ENCODE measurements around the gene MIF4GD. TPM values are rescaled to one million over a fixed set of nuclear protein-coding genes. Genes with fewer than 3 reads are reported as not detected.

Gene MIF4GD
- total RNA-seq, 1 donor: 8.7 TPM

GRCh38 chr17:75238684-75239191 lies 32.3 kb downstream of the MIF4GD start:
- H3K4me1 ChIP-seq (ENCODE audit: insufficient read depth, low read length): peaks cover 23% of the 10 kb centered on the region
- no peak overlapping the region for H3K27ac ChIP-seq (ENCODE audit: low read depth, low read length)
- no peaks in the 10 kb centered on the region for H3K79me2 ChIP-seq (ENCODE audit: insufficient read depth, low read length)
- H3K27me3 ChIP-seq (ENCODE audit: insufficient read depth, low read length): no peaks in the 10 kb centered on the region
- H2AFZ ChIP-seq (ENCODE audit: low read length): no peak overlapping the region
- TF ChIP-seq, protein P1, sequence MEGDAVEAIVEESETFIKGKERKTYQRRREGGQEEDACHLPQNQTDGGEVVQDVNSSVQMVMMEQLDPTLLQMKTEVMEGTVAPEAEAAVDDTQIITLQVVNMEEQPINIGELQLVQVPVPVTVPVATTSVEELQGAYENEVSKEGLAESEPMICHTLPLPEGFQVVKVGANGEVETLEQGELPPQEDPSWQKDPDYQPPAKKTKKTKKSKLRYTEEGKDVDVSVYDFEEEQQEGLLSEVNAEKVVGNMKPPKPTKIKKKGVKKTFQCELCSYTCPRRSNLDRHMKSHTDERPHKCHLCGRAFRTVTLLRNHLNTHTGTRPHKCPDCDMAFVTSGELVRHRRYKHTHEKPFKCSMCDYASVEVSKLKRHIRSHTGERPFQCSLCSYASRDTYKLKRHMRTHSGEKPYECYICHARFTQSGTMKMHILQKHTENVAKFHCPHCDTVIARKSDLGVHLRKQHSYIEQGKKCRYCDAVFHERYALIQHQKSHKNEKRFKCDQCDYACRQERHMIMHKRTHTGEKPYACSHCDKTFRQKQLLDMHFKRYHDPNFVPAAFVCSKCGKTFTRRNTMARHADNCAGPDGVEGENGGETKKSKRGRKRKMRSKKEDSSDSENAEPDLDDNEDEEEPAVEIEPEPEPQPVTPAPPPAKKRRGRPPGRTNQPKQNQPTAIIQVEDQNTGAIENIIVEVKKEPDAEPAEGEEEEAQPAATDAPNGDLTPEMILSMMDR (IDR thresholded peaks at IDR 0.05; ENCODE audit: extremely low read depth, low read depth, low read length): peak; percentile 91
- no peak overlapping the region for H3K4me3 ChIP-seq (ENCODE audit: insufficient read depth, low read length)
- peak; percentile 96 for DNase-seq (ENCODE audit: insufficient read length, low spot score, missing footprints)
- H3K4me2 ChIP-seq (ENCODE audit: insufficient read depth, low read length): no peak overlapping the region
- H4K20me1 ChIP-seq (ENCODE audit: insufficient read depth, low read length): peaks cover 57% of the 10 kb centered on the region
- no peaks in the 10 kb centered on the region for H3K9me3 ChIP-seq (ENCODE audit: low read depth, low read length)
- H3K36me3 ChIP-seq (ENCODE audit: insufficient read depth, low read length): peaks cover 84% of the 10 kb centered on the region

GRCh38 chr17:75238020-75238580 lies 32.9 kb downstream of the MIF4GD start:
- TF ChIP-seq, protein P1 (IDR thresholded peaks at IDR 0.05; ENCODE audit: extremely low read depth, low read depth, low read length): no peak
- no peaks in the 10 kb centered on the region for H3K79me2 ChIP-seq (ENCODE audit: insufficient read depth, low read length)
- peaks cover 52% of the 10 kb centered on the region for H4K20me1 ChIP-seq (ENCODE audit: insufficient read depth, low read length)
- no peak for DNase-seq (ENCODE audit: insufficient read length, low spot score, missing footprints)
- peaks cover 78% of the 10 kb centered on the region for H3K36me3 ChIP-seq (ENCODE audit: insufficient read depth, low read length)
- H2AFZ ChIP-seq (ENCODE audit: low read length): no peak overlapping the region
- H3K27me3 ChIP-seq (ENCODE audit: insufficient read depth, low read length): no peaks in the 10 kb centered on the region
- no peak overlapping the region for H3K4me2 ChIP-seq (ENCODE audit: insufficient read depth, low read length)
- H3K4me3 ChIP-seq (ENCODE audit: insufficient read depth, low read length): no peak overlapping the region
- no peaks in the 10 kb centered on the region for H3K9me3 ChIP-seq (ENCODE audit: low read depth, low read length)
- H3K4me1 ChIP-seq (ENCODE audit: insufficient read depth, low read length): peaks cover 23% of the 10 kb centered on the region
- no peak overlapping the region for H3K27ac ChIP-seq (ENCODE audit: low read depth, low read length)

DNA sequence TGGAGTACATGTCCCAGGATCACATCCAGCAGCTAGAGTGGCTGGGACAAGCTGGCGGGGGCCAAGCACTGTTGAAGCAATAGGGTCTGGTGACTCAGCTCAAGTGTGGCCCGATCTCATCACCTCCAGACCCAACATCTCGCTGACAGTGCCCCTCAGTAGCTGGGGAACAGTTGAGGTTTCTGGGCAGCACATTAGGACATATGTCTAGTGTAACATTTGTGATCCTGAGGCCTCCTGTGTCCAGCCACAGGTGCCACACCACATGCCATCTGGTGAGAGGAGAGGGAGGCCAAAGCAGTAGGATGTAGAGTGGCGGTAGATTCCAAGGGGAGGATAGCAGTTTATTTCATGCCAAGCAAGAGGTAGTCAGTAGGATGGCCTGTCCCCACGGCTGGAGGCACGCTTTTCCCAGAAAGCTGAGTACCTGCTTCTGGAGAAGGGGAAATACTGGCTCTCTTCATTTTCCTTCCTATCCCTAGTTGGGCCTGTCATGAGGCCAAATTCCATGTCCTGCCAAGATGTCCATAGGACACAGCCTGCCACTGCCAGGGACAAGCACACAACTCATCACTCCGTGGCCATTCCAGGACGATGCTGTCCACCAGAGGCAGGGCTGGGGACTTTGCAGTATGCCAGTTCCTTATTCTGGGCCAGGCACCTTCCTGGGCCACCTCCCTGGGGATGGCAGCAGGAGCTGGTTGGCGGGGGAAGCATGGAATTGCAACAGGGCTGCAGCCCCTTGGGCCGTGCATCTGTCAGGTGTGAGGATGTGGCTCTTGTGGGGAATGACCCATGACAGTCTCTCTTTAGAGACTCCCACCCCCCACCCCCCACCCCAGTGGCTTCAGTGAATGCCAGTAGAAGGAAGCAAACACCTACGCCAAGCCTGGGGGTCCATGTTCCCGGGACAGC lies 33.7 kb downstream of the MIF4GD start:
- no peaks in the 10 kb centered on the region for H3K9me3 ChIP-seq (ENCODE audit: low read depth, low read length)
- TF ChIP-seq, protein P1 (IDR thresholded peaks at IDR 0.05; ENCODE audit: extremely low read depth, low read depth, low read length): no peak
- H4K20me1 ChIP-seq (ENCODE audit: insufficient read depth, low read length): peaks cover 47% of the 10 kb centered on the region
- H3K27me3 ChIP-seq (ENCODE audit: insufficient read depth, low read length): no peaks in the 10 kb centered on the region
- H3K4me3 ChIP-seq (ENCODE audit: insufficient read depth, low read length): no peak overlapping the region
- no peak for DNase-seq (ENCODE audit: insufficient read length, low spot score, missing footprints)
- H3K27ac ChIP-seq (ENCODE audit: low read depth, low read length): no peak overlapping the region
- H2AFZ ChIP-seq (ENCODE audit: low read length): no peak overlapping the region
- peaks cover 22% of the 10 kb centered on the region for H3K4me1 ChIP-seq (ENCODE audit: insufficient read depth, low read length)
- peaks cover 80% of the 10 kb centered on the region for H3K36me3 ChIP-seq (ENCODE audit: insufficient read depth, low read length)
- no peaks in the 10 kb centered on the region for H3K79me2 ChIP-seq (ENCODE audit: insufficient read depth, low read length)
- H3K4me2 ChIP-seq (ENCODE audit: insufficient read depth, low read length): no peak overlapping the region

- no peaks in the 10 kb centered on the region for H3K4me1 ChIP-seq (ENCODE audit: insufficient read depth, low read length)
- no peak overlapping the region for H3K4me2 ChIP-seq (ENCODE audit: insufficient read depth, low read length)
- H3K27me3 ChIP-seq (ENCODE audit: insufficient read depth, low read length): no peaks in the 10 kb centered on the region
- H4K20me1 ChIP-seq (ENCODE audit: insufficient read depth, low read length): peaks cover 12% of the 10 kb centered on the region
- H3K4me3 ChIP-seq (ENCODE audit: insufficient read depth, low read length): no peak overlapping the region
- H3K9me3 ChIP-seq (ENCODE audit: low read depth, low read length): no peaks in the 10 kb centered on the region
- TF ChIP-seq, protein P1 (IDR thresholded peaks at IDR 0.05; ENCODE audit: extremely low read depth, low read depth, low read length): no peak
- no peak overlapping the region for H2AFZ ChIP-seq (ENCODE audit: low read length)
- peaks cover 76% of the 10 kb centered on the region for H3K36me3 ChIP-seq (ENCODE audit: insufficient read depth, low read length)
- peak; percentile 35 for DNase-seq (ENCODE audit: insufficient read length, low spot score, missing footprints)
- H3K27ac ChIP-seq (ENCODE audit: low read depth, low read length): no peak overlapping the region
- H3K79me2 ChIP-seq (ENCODE audit: insufficient read depth, low read length): no peaks in the 10 kb centered on the region
These were observed 38.2 kb downstream of the MIF4GD start for GRCh38 chr17:75232786-75233185.

Measured in osteoblast (primary cell).